ENCODE results near the gene RNF141. TPM values are rescaled to one million over a fixed set of nuclear protein-coding genes. Genes with fewer than 3 reads are reported as not detected.

Gene RNF141
- total and polyA plus RNA-seq, 5 donors from 2014 or later: 7.8 to 22.5 (median 17.8) TPM

GRCh38 chr11:10488934-10489691 is 51.9 kb downstream of the RNF141 start:
- H3K27me3 ChIP-seq (ENCODE audit: control insufficient read depth, insufficient read depth, low read length): no peaks in the 10 kb centered on the region
- no peaks in the 10 kb centered on the region for H3K9me3 ChIP-seq (ENCODE audit: control insufficient read depth in 2 of 2, low read length in 2 of 2)
- H3K4me3 Mint-ChIP-seq: peak overlapping the region in 1 of 4 donors; percentile 24
- peak overlapping the region; percentile 89 to 94 (median 93) for H3K27ac Mint-ChIP-seq
- peaks cover 62% of the 10 kb centered on the region for H3K36me3 Mint-ChIP-seq
- peaks cover 0 to 28% (median 15%) of the 10 kb centered on the region in 4 donors for H3K4me1 Mint-ChIP-seq
- peaks cover 70% of the 10 kb centered on the region for H3K36me3 ChIP-seq (ENCODE audit: control insufficient read depth, insufficient read depth, low read length)
- no peak overlapping the region for H3K4me3 ChIP-seq (ENCODE audit: low read depth, low read length)
- no peaks in the 10 kb centered on the region for H3K27me3 Mint-ChIP-seq
- H3K27ac ChIP-seq (ENCODE audit: insufficient read depth, low read length, poor library complexity, severe bottlenecking): peak overlapping the region; percentile 47
- DNase-seq (peak in 2 of 3 donors; percentile 3 to 37), ATAC-seq (ENCODE audit: low read depth in 2 of 2) (peak; percentile 53 to 66)
- H3K9me3 Mint-ChIP-seq: peaks cover 0 to 2% (median 0%) of the 10 kb centered on the region in 7 donors
- peaks cover 12% of the 10 kb centered on the region for H3K4me1 ChIP-seq (ENCODE audit: control insufficient read depth, insufficient read depth, low read length, poor library complexity, severe bottlenecking)

- Histone ChIP-seq H3K27ac (ENCODE audit: insufficient read depth, low read length, poor library complexity, severe bottlenecking) (peak overlapping the region; percentile 47), H3K4me3 (ENCODE audit: low read depth, low read length) (no peak overlapping the region), H3K36me3 (ENCODE audit: control insufficient read depth, insufficient read depth, low read length) (peaks cover 70% of the 10 kb centered on the region), H3K9me3 (ENCODE audit: control insufficient read depth in 2 of 2, low read length in 2 of 2) (no peaks in the 10 kb centered on the region), H3K4me1 (ENCODE audit: control insufficient read depth, insufficient read depth, low read length, poor library complexity, severe bottlenecking) (peaks cover 12% of the 10 kb centered on the region), H3K27me3 (ENCODE audit: control insufficient read depth, insufficient read depth, low read length) (no peaks in the 10 kb centered on the region)
- DNase-seq: peak in 1 of 3 donors; percentile 37
- peak; percentile 26 to 29 for ATAC-seq (ENCODE audit: low read depth in 2 of 2)
- H3K36me3 Mint-ChIP-seq: peaks cover 55% of the 10 kb centered on the region
- no peaks in the 10 kb centered on the region for H3K27me3 Mint-ChIP-seq
- H3K4me3 Mint-ChIP-seq: peak overlapping the region in 2 of 4 donors; percentile 19 to 21
- H3K9me3 Mint-ChIP-seq: peaks cover 0 to 2% (median 0%) of the 10 kb centered on the region in 7 donors
- peak overlapping the region; percentile 91 to 94 (median 93) for H3K27ac Mint-ChIP-seq
- H3K4me1 Mint-ChIP-seq: peaks cover 0 to 28% (median 15%) of the 10 kb centered on the region in 4 donors
These were observed 52.7 kb downstream of the RNF141 start for GRCh38 chr11:10488121-10488933.

GRCh38 chr11:10487002-10487647 is 53.9 kb downstream of the RNF141 start:
- H3K36me3 ChIP-seq (ENCODE audit: control insufficient read depth, insufficient read depth, low read length): peaks cover 66% of the 10 kb centered on the region
- no peaks in the 10 kb centered on the region for H3K27me3 Mint-ChIP-seq
- H3K36me3 Mint-ChIP-seq: peaks cover 46% of the 10 kb centered on the region
- H3K27ac ChIP-seq (ENCODE audit: insufficient read depth, low read length, poor library complexity, severe bottlenecking): no peak overlapping the region
- H3K4me3 ChIP-seq (ENCODE audit: low read depth, low read length): no peak overlapping the region
- H3K4me1 Mint-ChIP-seq: peaks cover 5 to 28% (median 14%) of the 10 kb centered on the region in 4 donors
- H3K4me1 ChIP-seq (ENCODE audit: control insufficient read depth, insufficient read depth, low read length, poor library complexity, severe bottlenecking): peaks cover 12% of the 10 kb centered on the region
- no peak overlapping the region for H3K4me3 Mint-ChIP-seq
- H3K27me3 ChIP-seq (ENCODE audit: control insufficient read depth, insufficient read depth, low read length): no peaks in the 10 kb centered on the region
- DNase-seq: no peak
- no peaks in the 10 kb centered on the region for H3K9me3 Mint-ChIP-seq
- H3K9me3 ChIP-seq (ENCODE audit: control insufficient read depth in 2 of 2, low read length in 2 of 2): no peaks in the 10 kb centered on the region
- ATAC-seq (ENCODE audit: low read depth in 2 of 2): no peak
- H3K27ac Mint-ChIP-seq: peak overlapping the region in 2 of 3 donors; percentile 83 to 94

GRCh38 chr11:10486161-10486840 is 54.7 kb downstream of the RNF141 start:
- Histone ChIP-seq H3K4me1 (ENCODE audit: control insufficient read depth, insufficient read depth, low read length, poor library complexity, severe bottlenecking) (peaks cover 12% of the 10 kb centered on the region), H3K9me3 (ENCODE audit: control insufficient read depth in 2 of 2, low read length in 2 of 2) (no peaks in the 10 kb centered on the region), H3K27ac (ENCODE audit: insufficient read depth, low read length, poor library complexity, severe bottlenecking) (no peak overlapping the region), H3K36me3 (ENCODE audit: control insufficient read depth, insufficient read depth, low read length) (peaks cover 66% of the 10 kb centered on the region), H3K27me3 (ENCODE audit: control insufficient read depth, insufficient read depth, low read length) (no peaks in the 10 kb centered on the region), H3K4me3 (ENCODE audit: low read depth, low read length) (no peak overlapping the region)
- Mint-ChIP-seq H3K36me3 (peaks cover 38% of the 10 kb centered on the region), H3K27me3 (no peaks in the 10 kb centered on the region), H3K9me3 (no peaks in the 10 kb centered on the region), H3K27ac (peak overlapping the region in 1 of 3 donors; percentile 82), H3K4me1 (peaks cover under 1 to 28% (median 12%) of the 10 kb centered on the region in 4 donors), H3K4me3 (no peak overlapping the region)
- DNase-seq: no peak
- ATAC-seq (ENCODE audit: low read depth in 2 of 2): no peak

- H3K27me3 Mint-ChIP-seq: no peaks in the 10 kb centered on the region
- Histone ChIP-seq H3K27me3 (ENCODE audit: control insufficient read depth, insufficient read depth, low read length) (no peaks in the 10 kb centered on the region), H3K9me3 (ENCODE audit: control insufficient read depth in 2 of 2, low read length in 2 of 2) (no peaks in the 10 kb centered on the region), H3K27ac (ENCODE audit: insufficient read depth, low read length, poor library complexity, severe bottlenecking) (no peak overlapping the region), H3K4me3 (ENCODE audit: low read depth, low read length) (no peak overlapping the region), H3K4me1 (ENCODE audit: control insufficient read depth, insufficient read depth, low read length, poor library complexity, severe bottlenecking) (peaks cover 12% of the 10 kb centered on the region), H3K36me3 (ENCODE audit: control insufficient read depth, insufficient read depth, low read length) (peaks cover 66% of the 10 kb centered on the region)
- H3K4me1 Mint-ChIP-seq: peaks cover 0 to 30% (median 15%) of the 10 kb centered on the region in 4 donors
- peak overlapping the region in 1 of 3 donors; percentile 82 for H3K27ac Mint-ChIP-seq
- H3K36me3 Mint-ChIP-seq: peaks cover 36% of the 10 kb centered on the region
- H3K9me3 Mint-ChIP-seq: no peaks in the 10 kb centered on the region
- ATAC-seq (ENCODE audit: low read depth in 2 of 2) (no peak), DNase-seq (no peak)
- H3K4me3 Mint-ChIP-seq: no peak overlapping the region
These were observed 55.3 kb downstream of the RNF141 start for GRCh38 chr11:10485646-10486045.

- Mint-ChIP-seq H3K9me3 (no peaks in the 10 kb centered on the region), H3K4me1 (peaks cover 0 to 30% (median 14%) of the 10 kb centered on the region in 4 donors), H3K36me3 (peaks cover 35% of the 10 kb centered on the region), H3K27ac (peak overlapping the region in 1 of 3 donors; percentile 14), H3K4me3 (no peak overlapping the region), H3K27me3 (no peaks in the 10 kb centered on the region)
- DNase-seq: no peak
- H3K36me3 ChIP-seq (ENCODE audit: control insufficient read depth, insufficient read depth, low read length): peaks cover 60% of the 10 kb centered on the region
- no peaks in the 10 kb centered on the region for H3K27me3 ChIP-seq (ENCODE audit: control insufficient read depth, insufficient read depth, low read length)
- peaks cover 12% of the 10 kb centered on the region for H3K4me1 ChIP-seq (ENCODE audit: control insufficient read depth, insufficient read depth, low read length, poor library complexity, severe bottlenecking)
- no peak overlapping the region for H3K4me3 ChIP-seq (ENCODE audit: low read depth, low read length)
- no peak overlapping the region for H3K27ac ChIP-seq (ENCODE audit: insufficient read depth, low read length, poor library complexity, severe bottlenecking)
- H3K9me3 ChIP-seq (ENCODE audit: control insufficient read depth in 2 of 2, low read length in 2 of 2): no peaks in the 10 kb centered on the region
- ATAC-seq (ENCODE audit: low read depth in 2 of 2): no peak
These were observed 56.4 kb downstream of the RNF141 start for GRCh38 chr11:10484461-10485180.
